ENCODE measurements around the gene MDM1.

MDM1 gene, protein sequence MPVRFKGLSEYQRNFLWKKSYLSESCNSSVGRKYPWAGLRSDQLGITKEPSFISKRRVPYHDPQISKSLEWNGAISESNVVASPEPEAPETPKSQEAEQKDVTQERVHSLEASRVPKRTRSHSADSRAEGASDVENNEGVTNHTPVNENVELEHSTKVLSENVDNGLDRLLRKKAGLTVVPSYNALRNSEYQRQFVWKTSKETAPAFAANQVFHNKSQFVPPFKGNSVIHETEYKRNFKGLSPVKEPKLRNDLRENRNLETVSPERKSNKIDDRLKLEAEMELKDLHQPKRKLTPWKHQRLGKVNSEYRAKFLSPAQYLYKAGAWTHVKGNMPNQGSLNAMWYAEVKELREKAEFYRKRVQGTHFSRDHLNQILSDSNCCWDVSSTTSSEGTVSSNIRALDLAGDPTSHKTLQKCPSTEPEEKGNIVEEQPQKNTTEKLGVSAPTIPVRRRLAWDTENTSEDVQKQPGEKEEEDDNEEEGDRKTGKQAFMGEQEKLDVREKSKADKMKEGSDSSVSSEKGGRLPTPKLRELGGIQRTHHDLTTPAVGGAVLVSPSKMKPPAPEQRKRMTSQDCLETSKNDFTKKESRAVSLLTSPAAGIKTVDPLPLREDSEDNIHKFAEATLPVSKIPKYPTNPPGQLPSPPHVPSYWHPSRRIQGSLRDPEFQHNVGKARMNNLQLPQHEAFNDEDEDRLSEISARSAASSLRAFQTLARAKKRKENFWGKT

DNA sequence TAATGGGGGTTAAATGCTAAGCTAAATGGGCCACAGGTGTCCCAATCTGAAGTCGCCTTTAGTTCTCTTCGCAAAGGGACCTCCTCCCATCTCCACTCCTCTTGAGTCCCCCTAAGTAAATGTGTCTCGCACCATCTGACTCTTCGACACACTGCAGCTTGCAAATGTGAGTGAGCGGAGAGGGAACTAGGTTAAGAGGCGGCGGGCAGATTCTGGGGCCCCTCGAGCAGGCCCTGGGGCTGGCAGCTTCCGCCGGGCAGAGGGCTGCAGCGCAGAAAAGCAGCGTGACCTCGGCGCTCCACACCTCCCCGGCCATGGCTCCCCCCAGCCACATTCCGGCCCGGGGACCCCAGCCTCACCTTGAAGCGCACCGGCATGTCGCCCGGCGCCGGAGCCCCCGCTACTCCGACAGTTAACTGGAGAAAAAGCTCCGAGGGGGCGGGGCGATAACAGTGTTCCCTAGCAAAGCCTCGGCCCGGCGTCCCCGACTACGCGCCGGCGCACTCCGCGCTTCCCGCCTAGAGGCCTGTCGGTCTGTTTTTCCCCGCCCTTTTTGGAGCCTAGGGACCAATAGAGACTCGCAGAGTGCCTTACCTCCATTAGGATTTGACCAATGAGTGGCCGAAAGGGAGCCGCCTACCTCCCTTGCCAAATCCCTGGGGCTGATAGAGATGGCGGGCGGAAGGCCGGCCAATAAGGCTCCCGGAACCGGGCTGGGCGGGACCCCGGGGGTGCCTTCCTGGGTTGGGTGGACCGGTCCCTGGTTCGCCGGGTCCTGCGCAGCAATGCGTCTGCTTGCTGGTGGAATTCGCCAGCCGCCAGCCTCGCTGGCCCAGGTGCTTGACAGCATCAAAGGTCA lies at the start of gene MDM1:
TSS of gene MDM1 (minus strand) at position 494 of the 859 bp plus-strand sequence. CDS start at position 377, 117 bp downstream.
- DNase-seq, result peak; percentile 75

GRCh38 chr12:68381476-68382219 lies 49.5 kb upstream of the MDM1 start:
- DNase-seq, result no peak

- no peak for DNase-seq
These were observed 46.9 kb upstream of the MDM1 start for GRCh38 chr12:68378872-68379606.

DNA sequence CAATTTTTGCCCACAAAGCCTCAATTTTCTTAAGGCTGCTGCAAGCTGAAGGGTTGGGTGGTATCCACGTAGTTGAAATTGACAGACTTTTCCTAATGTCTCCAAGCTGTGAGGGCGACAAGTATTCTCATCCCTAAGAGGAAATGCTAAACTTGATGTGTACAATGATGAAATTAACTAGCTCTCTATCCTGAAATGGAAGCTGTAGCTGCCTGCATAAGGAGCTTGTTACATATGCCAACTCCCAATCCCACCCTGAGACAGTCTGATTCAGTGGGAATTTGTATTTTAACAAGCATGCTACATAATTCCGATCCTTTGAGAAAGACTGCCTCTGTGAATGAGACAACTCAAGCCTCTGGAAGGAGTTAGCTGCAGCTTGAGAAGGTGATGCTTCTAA lies 45.7 kb upstream of the MDM1 start:
- no peak for DNase-seq

- no peak for DNase-seq
These were observed 44.7 kb upstream of the MDM1 start for GRCh38 chr12:68376901-68377300.

GRCh38 chr12:68375756-68376695 lies 43.9 kb upstream of the MDM1 start:
- no peak for DNase-seq

DNA sequence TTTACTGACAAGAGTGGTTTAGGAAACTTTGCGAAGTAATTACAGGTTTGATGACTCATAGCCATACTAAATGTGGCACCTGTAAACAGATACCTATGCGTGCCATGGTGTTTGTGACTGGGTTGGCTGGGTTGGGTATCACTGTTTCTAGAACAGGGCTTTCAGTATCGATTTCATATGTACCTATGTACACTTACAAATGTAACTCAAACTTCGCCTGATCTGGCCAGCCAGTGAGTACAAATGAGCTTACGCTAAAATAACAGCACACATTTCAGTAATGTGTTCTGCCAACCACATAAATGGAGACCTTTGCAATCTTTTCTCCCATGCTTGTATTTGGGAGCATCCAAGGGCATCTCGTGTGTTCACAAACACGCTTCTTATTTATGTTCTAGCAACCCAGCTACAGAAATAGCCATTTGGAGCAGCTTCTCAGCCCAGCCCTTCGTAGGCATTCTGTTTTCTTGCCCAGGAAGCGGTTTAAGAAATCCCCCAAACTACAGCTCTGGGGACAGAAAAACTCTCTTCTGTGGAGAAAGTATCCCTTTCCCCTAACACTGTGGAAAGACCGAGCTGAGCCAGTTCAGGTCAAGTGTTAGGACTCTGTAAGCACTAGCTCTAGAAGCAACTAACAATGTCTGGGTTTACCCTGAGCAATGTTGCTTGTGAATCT lies 42.3 kb upstream of the MDM1 start:
- DNase-seq, result no peak

DNA sequence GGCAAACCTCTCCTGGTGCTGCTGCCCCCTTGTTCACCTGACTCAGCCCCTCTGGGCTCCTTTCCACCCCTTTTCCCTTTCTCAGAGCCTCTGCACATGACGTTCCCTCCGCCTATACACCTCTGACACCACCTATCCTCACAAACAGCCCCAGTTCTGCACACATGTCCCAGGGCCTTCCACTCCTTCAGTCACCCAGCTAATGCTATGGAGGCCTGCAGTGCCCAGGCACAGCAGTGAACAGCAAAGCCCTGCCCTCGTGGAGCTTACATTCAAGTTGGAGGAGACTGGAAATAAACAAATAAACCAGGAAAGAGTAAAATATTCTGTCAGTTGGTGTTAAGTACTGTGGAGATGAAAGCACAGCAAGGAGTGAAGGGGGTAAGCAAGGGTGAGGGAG lies 38.5 kb upstream of the MDM1 start:
- DNase-seq, result no peak

GRCh38 chr12:68370006-68370590 lies 37.9 kb upstream of the MDM1 start:
- DNase-seq, result no peak

DNA sequence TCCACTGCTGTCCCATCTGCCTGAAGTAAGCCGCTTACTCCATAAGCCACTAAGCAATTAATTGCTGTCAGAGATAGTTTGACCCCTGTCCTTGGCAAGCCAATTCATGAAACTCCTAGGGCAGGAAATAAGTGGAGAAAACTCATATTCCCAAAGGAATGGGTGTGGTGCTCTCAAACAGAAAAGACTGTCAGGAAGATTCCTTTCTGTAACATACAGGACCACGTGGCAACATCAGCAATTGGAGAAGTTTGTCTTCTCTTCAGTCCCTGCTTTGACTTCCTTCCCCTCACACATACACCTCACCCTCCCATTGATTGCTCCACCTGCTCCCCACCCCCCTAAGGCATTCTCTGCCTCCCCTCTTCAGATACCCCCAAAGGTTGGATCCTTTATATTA lies 36.2 kb upstream of the MDM1 start:
- no peak for DNase-seq

DNA sequence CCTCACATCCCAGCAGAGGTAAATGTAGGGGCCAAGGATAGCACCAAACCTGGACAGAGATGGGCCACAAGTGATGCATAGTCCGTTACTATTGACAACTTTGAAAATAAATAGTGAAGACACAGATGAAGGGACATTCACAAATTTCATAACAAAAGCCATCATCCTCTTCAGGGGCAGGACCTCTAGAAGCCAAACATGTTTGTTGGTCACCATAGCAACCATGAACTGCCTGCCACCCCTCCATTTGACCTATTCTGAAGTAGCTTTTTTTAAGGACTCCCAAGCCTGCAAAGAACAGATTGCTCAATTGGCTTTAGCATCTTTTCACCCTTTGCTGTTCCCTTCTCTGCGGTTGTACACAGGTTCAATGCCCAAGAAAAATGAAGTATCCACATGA lies 35.7 kb upstream of the MDM1 start:
- no peak for DNase-seq

DNA sequence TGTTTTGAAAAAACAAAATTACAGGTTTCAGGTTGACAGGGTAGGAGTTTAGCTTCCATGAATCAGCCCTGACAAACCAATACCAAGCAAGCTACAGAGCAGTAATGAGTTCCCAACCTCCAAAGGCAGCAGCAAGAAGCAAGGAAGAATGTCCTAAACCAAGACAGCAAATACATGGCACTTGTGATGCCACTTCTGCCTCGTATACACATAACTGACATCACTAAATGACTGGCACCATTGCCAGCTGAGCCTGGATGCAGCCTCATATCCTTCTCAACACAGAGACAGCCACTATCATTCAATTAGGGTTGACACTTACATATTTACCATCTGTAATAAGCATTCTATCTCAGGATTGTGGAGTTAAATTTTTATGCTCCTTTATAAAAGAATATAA lies 35.0 kb upstream of the MDM1 start:
- no peak for DNase-seq

GRCh38 chr12:68364893-68365725 lies 32.9 kb upstream of the MDM1 start:
- DNase-seq, result peak; percentile 66

DNA sequence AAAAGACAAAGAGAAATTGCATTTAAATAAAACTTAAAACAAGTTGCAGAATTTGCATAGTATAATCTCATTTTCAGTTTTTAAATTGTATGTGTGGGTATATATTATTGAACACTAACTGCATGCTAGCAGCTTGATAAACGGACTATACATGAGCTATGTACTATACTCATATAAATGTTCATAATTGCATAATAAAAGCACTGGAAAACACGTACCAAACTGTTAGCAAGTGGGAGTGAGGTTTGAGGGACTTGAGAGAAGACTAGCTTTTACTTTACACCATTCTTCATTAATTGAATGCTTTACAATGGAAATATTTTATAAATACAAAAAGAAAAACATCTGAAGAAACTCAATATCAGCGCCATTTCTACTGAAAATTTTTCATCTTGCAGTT lies 32.2 kb upstream of the MDM1 start:
- no peak for DNase-seq

GRCh38 chr12:68361953-68362352 lies 29.8 kb upstream of the MDM1 start:
- DNase-seq, result no peak

GRCh38 chr12:68359674-68360073 lies 27.5 kb upstream of the MDM1 start:
- DNase-seq, result no peak

DNA sequence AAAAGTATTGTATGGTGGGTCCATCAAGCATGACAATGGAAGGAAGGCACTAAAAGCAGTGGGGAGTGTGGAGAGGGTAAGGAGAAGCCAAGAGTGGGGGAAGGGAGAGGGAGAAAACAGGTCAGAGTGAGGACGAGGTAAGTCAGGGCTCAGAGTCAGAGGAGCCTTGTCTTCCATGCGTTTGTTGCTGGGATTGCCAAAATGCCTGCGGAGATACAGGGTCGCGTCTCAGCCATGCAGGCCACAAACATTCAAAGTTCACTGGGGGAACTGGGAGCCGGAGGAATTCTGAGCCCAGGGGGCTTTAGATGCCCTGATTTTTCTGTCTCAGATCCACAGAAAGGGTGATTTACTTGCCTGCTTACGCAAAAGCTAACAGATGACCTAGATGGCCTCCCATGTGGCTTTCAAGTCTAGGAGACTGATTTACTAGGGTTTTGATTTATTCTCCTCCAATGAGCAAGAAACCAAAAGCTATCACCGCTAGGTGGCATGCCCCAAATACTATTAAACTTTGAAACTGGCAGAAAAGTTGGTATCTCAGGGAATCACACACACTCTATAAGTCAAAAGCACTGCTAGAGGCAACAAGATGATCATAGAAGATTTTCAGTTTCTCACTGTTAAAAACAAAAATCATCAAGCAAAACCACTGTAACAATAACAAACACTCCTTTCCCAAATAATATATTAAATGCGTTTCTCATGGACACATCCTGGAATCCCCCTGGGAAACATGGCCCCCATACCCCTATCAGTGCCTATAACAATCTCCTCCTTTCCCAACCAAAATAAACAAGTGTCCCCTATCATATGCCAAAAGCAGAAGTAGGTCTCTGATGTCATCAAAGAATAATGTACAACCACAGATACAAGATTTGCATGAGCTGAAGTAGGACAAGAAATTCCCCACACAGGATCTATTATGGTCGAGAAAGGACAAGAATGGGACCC lies 26.6 kb upstream of the MDM1 start:
- DNase-seq, result no peak

- no peak for DNase-seq
These were observed 24.8 kb upstream of the MDM1 start for GRCh38 chr12:68356986-68357385.

Measured in 8988T (cell line).